Mesenchymal stem cell (in vitro differentiated cells and primary cell): Measurements from ENCODE around the gene CACNA1E.

Experiments
- DNase-seq: peaks from one replicate; pipeline ENCODE4 v3.0.0-alpha.2; 2013
- H2AFZ ChIP-seq: one replicate; pipeline ENCODE4 v1.6.1; 2013; ENCODE audit warnings: low read depth, mild to moderate bottlenecking, control low read depth, inconsistent platforms, low read length, moderate library complexity
- H2AK5ac ChIP-seq: 2 replicates; pipeline ENCODE4 v1.6.1; 2013; ENCODE audit warnings: low read length, moderate library complexity, mild to moderate bottlenecking, inconsistent platforms; ENCODE audit not compliant: severe bottlenecking
- H2BK120ac ChIP-seq: one replicate; pipeline ENCODE4 v1.6.1; 2013; ENCODE audit warnings: low read depth, mild to moderate bottlenecking, inconsistent platforms, low read length, moderate library complexity
- H2BK12ac ChIP-seq, 2 experiments: one replicate each; pipeline ENCODE4 v1.6.1; 2013; ENCODE audit warnings: inconsistent platforms in 2 of 2, low read length in 2 of 2, mild to moderate bottlenecking in 2 of 2, moderate library complexity in 2 of 2, control low read depth in 1 of 2
- H2BK15ac ChIP-seq: one replicate; pipeline ENCODE4 v1.6.1; 2013; ENCODE audit warnings: mild to moderate bottlenecking, low read depth, inconsistent platforms; ENCODE audit not compliant: poor library complexity, severe bottlenecking
- H2BK5ac ChIP-seq: 2 replicates; pipeline ENCODE4 v1.6.1; 2013; ENCODE audit warnings: low read depth, mild to moderate bottlenecking, low read length, control low read depth, inconsistent platforms; ENCODE audit not compliant: poor library complexity, severe bottlenecking
- H3K14ac ChIP-seq, 2 experiments: one replicate each; pipeline ENCODE4 v1.6.1; 2013; ENCODE audit warnings: inconsistent platforms in 2 of 2, low read length in 2 of 2, control low read depth in 1 of 2, mild to moderate bottlenecking in 1 of 2, moderate library complexity in 1 of 2
- H3K18ac ChIP-seq, 2 experiments: one replicate each; pipeline ENCODE4 v1.6.1; 2013; ENCODE audit warnings: inconsistent platforms in 2 of 2, low read length in 2 of 2, control low read depth in 1 of 2, low read depth in 1 of 2, mild to moderate bottlenecking in 1 of 2
- H3K23ac ChIP-seq, 2 experiments: one replicate each; pipeline ENCODE4 v1.6.1; 2013; ENCODE audit warnings: inconsistent platforms in 2 of 2, low read length in 2 of 2, mild to moderate bottlenecking in 2 of 2, moderate library complexity in 2 of 2, control low read depth in 1 of 2
- H3K27ac ChIP-seq: 2 replicates; pipeline ENCODE4 v1.5.1; 2013; ENCODE audit warnings: mild to moderate bottlenecking, moderate library complexity, low read length, control low read depth, inconsistent platforms; ENCODE audit not compliant: poor library complexity, severe bottlenecking
- H3K27me3 ChIP-seq, 2 experiments: 2 replicates each; pipeline versions ENCODE4 v1.6.1 to v1.7.0; 2013; ENCODE audit warnings: low read length in 2 of 2, mild to moderate bottlenecking in 2 of 2, moderate library complexity in 2 of 2, control low read depth in 1 of 2, inconsistent platforms in 1 of 2; ENCODE audit not compliant: control insufficient read depth in 1 of 2, insufficient read depth in 1 of 2
- H3K36me3 ChIP-seq, 2 experiments: 2 replicates each; pipeline versions ENCODE4 v1.6.1 to v1.7.0; 2013; ENCODE audit warnings: low read length in 2 of 2, control low read depth in 1 of 2, inconsistent platforms in 1 of 2, low read depth in 1 of 2, mild to moderate bottlenecking in 1 of 2; ENCODE audit not compliant: insufficient read depth in 2 of 2, control insufficient read depth in 1 of 2
- H3K4ac ChIP-seq, 2 experiments: one replicate each; pipeline ENCODE4 v1.6.1; 2013; ENCODE audit warnings: inconsistent platforms in 2 of 2, low read length in 2 of 2, mild to moderate bottlenecking in 2 of 2, moderate library complexity in 2 of 2, control low read depth in 1 of 2, low read depth in 1 of 2
- H3K4me1 ChIP-seq: 2 replicates; pipeline ENCODE4 v1.6.1; 2013; ENCODE audit warnings: low read depth, low read length, control low read depth; ENCODE audit not compliant: control insufficient read depth, insufficient read depth
- H3K4me2 ChIP-seq: 2 replicates; pipeline ENCODE4 v1.6.1; 2013; ENCODE audit warnings: low read length, mild to moderate bottlenecking, inconsistent platforms; ENCODE audit not compliant: poor library complexity, severe bottlenecking
- H3K4me3 ChIP-seq, 2 experiments: 2 replicates each; pipeline versions ENCODE4 v1.5.1 to v1.7.0; 2013; ENCODE audit warnings: low read length in 2 of 2, mild to moderate bottlenecking in 2 of 2, control low read depth in 1 of 2, low read depth in 1 of 2; ENCODE audit not compliant: insufficient read depth in 1 of 2
- H3K79me1 ChIP-seq: replicated peaks from 2 replicates; pipeline ENCODE4 v1.6.1; 2013; ENCODE audit warnings: mild to moderate bottlenecking, control low read depth, low read length, inconsistent platforms; ENCODE audit not compliant: poor library complexity, severe bottlenecking
- H3K9ac ChIP-seq: 2 replicates; pipeline ENCODE4 v1.7.0; 2013; ENCODE audit warnings: mild to moderate bottlenecking, low read length, moderate library complexity
- H3K9me3 ChIP-seq: 2 replicates; pipeline ENCODE4 v1.7.0; 2013; ENCODE audit warnings: mild to moderate bottlenecking, low read length; ENCODE audit not compliant: control insufficient read depth
- H4K8ac ChIP-seq: one replicate; pipeline ENCODE4 v1.6.1; 2013; ENCODE audit warnings: inconsistent platforms, mild to moderate bottlenecking, low read length, moderate library complexity
- H4K91ac ChIP-seq: one replicate; pipeline ENCODE4 v1.6.1; 2013; ENCODE audit warnings: mild to moderate bottlenecking, low read length, inconsistent platforms
- WGBS: methylation state at CpG from one replicate; pipeline ENCODE4 v1.1.7; 2013; ENCODE audit warnings: mixed read lengths; 5-methylcytosine and 5-hydroxymethylcytosine counted together

The CACNA1E gene

DNA sequence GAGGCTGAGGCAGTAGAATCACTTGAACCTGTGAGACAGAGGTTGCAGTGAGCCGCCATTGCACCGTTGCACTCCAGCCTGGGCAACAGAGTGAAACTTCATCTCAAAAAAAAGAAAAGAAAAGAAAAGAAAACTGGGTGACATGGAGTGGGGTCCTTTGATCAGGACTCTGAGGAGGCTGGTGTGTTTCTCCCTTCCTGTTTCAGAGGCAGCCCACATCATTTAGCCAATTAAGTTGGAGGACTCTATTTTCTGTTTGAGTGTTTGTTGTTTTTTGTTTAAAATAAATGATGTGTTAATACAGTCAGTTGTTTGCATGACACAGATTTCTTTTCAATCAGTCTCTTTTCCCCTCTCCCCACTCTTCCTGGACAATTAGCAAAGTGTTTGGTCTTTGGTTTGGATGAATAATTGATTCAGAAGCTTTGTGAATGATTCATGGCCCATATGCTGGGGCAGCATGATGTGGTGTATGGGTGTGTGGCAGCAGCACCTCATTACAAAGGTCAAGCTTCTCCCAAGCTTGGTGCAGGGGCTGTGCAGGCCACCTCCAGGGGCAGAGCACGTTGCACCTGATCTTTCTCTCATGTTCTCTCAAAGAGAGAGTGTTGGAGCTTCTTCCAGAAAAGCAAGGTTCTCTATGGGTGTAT lies 48.8 kb downstream of the CACNA1E start:
- H2AFZ ChIP-seq = no peak overlapping the region
- no peak overlapping the region for H3K27ac ChIP-seq
- no peaks in the 10 kb centered on the region for H3K36me3 ChIP-seq
- no peak overlapping the region for H3K14ac ChIP-seq
- no peak overlapping the region for H3K18ac ChIP-seq
- no peak overlapping the region for H2BK12ac ChIP-seq
- no peak overlapping the region for H3K4ac ChIP-seq
- no peak overlapping the region for H2AK5ac ChIP-seq
- H3K79me1 ChIP-seq = no peaks in the 10 kb centered on the region
- no peak overlapping the region for H3K9ac ChIP-seq
- peaks cover 5% of the 10 kb centered on the region for H3K9me3 ChIP-seq
- no peak overlapping the region for H3K23ac ChIP-seq
- no peak overlapping the region for H2BK120ac ChIP-seq
- H3K4me1 ChIP-seq = no peaks in the 10 kb centered on the region
- 57% methylated on average over 3 of the region's 3 CpGs for WGBS
- H4K91ac ChIP-seq = no peak overlapping the region
- peaks cover 0 to under 1% of the 10 kb centered on the region in 2 experiments for H3K27me3 ChIP-seq
- H2BK5ac ChIP-seq = no peak overlapping the region
- no peak overlapping the region for H3K4me2 ChIP-seq
- H2BK15ac ChIP-seq = no peak overlapping the region
- no peak overlapping the region for H4K8ac ChIP-seq
- DNase-seq = no peak
- H3K4me3 ChIP-seq = no peak overlapping the region

GRCh38 chr1:181538836-181539235 lies 55.5 kb downstream of the CACNA1E start:
- Histone ChIP-seq H3K18ac (no peak overlapping the region), H3K9ac (no peak overlapping the region)

GRCh38 chr1:181541458-181541857 lies 58.1 kb downstream of the CACNA1E start:
- Histone ChIP-seq H3K18ac (no peak overlapping the region), H3K9me3 (no peaks in the 10 kb centered on the region), H2AFZ (no peak overlapping the region), H4K8ac (no peak overlapping the region), H3K27ac (no peak overlapping the region), H3K23ac (no peak overlapping the region), H3K27me3 (peaks cover 0 to 39% of the 10 kb centered on the region in 2 experiments), H3K4ac (no peak overlapping the region), H4K91ac (no peak overlapping the region), H3K9ac (no peak overlapping the region), H3K14ac (no peak overlapping the region), H3K79me1 (no peaks in the 10 kb centered on the region), H2BK120ac (no peak overlapping the region), H2AK5ac (no peak overlapping the region), H2BK12ac (no peak overlapping the region), H3K4me2 (no peak overlapping the region), H3K36me3 (no peaks in the 10 kb centered on the region), H2BK5ac (no peak overlapping the region), H3K4me3 (no peak overlapping the region), H2BK15ac (no peak overlapping the region), H3K4me1 (no peaks in the 10 kb centered on the region)
- DNase-seq = no peak
- 58% methylated on average over 5 of the region's 5 CpGs for WGBS

More at GRCh38 chr1:181538836-181539235, 55.5 kb downstream of the CACNA1E start:
- no peak overlapping the region for H2BK12ac ChIP-seq
- no peak overlapping the region for H4K8ac ChIP-seq
- no peaks in the 10 kb centered on the region for H3K9me3 ChIP-seq
- no peak overlapping the region for H2AK5ac ChIP-seq
- no peak overlapping the region for H4K91ac ChIP-seq
- no peak overlapping the region for H3K4ac ChIP-seq
- no peaks in the 10 kb centered on the region for H3K4me1 ChIP-seq
- H3K4me3 ChIP-seq = no peak overlapping the region
- no peak overlapping the region for H2AFZ ChIP-seq
- H3K79me1 ChIP-seq = no peaks in the 10 kb centered on the region
- no peak overlapping the region for H3K14ac ChIP-seq
- H2BK15ac ChIP-seq = no peak overlapping the region
- no peaks in the 10 kb centered on the region for H3K36me3 ChIP-seq
- no peak overlapping the region for H2BK5ac ChIP-seq
- no peak overlapping the region for H3K27ac ChIP-seq
- no peak overlapping the region for H3K4me2 ChIP-seq
- no peak for DNase-seq
- H3K27me3 ChIP-seq = peaks cover 0 to 20% of the 10 kb centered on the region in 2 experiments
- H3K23ac ChIP-seq = no peak overlapping the region
- 69% methylated on average over 2 of the region's 2 CpGs for WGBS
- no peak overlapping the region for H2BK120ac ChIP-seq

DNA sequence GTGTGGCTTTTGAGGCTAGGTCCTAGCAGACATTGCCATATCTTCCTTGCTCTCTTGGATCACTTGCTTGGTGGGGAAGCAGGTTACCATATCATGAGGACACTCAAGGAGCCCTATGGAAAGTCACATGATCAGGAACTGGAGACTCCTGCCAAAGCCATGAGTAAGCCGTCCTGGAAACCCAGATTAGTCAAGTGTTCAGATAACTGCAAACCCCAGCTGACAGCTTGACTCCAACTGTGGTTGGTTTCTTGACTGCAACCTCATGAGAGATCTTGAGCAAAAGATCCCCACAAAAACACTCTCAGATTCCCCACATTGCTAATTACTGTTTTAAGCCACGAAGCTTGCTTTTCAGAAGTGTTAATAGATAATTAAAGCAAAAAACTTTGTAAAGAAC lies 58.6 kb downstream of the CACNA1E start:
- DNase-seq = no peak
- H3K9me3 ChIP-seq = no peaks in the 10 kb centered on the region
- H2BK12ac ChIP-seq = no peak overlapping the region
- no peak overlapping the region for H3K14ac ChIP-seq
- H3K4me3 ChIP-seq = no peak overlapping the region
- WGBS = 61% methylated on average over 1 of the region's 2 CpGs
- no peak overlapping the region for H2AK5ac ChIP-seq
- no peak overlapping the region for H3K18ac ChIP-seq
- no peak overlapping the region for H3K4me2 ChIP-seq
- no peak overlapping the region for H3K4ac ChIP-seq
- H2BK5ac ChIP-seq = no peak overlapping the region
- no peaks in the 10 kb centered on the region for H3K4me1 ChIP-seq
- H4K8ac ChIP-seq = no peak overlapping the region
- H3K36me3 ChIP-seq = no peaks in the 10 kb centered on the region
- no peak overlapping the region for H4K91ac ChIP-seq
- H3K27me3 ChIP-seq = peaks cover 0 to 44% of the 10 kb centered on the region in 2 experiments
- no peak overlapping the region for H3K27ac ChIP-seq
- no peak overlapping the region for H2BK120ac ChIP-seq
- no peak overlapping the region for H2BK15ac ChIP-seq
- H2AFZ ChIP-seq = no peak overlapping the region
- H3K23ac ChIP-seq = no peak overlapping the region
- no peaks in the 10 kb centered on the region for H3K79me1 ChIP-seq
- H3K9ac ChIP-seq = no peak overlapping the region
